GM20000 (cell line): Measurements from ENCODE around the gene MARCHF2.

ENCODE experiments used
- DNase-seq: peaks from one replicate; pipeline ENCODE4 v3.0.0; 2012; ENCODE audit warnings: low spot score
- TF ChIP-seq, protein P1 (sequence below): IDR thresholded peaks from 2 replicates; pipeline ENCODE4 v1.5.1; 2012; ENCODE audit warnings: mild to moderate bottlenecking, control low read depth; ENCODE audit errors: extremely low read depth, missing control alignments

The MARCHF2 gene

DNA sequence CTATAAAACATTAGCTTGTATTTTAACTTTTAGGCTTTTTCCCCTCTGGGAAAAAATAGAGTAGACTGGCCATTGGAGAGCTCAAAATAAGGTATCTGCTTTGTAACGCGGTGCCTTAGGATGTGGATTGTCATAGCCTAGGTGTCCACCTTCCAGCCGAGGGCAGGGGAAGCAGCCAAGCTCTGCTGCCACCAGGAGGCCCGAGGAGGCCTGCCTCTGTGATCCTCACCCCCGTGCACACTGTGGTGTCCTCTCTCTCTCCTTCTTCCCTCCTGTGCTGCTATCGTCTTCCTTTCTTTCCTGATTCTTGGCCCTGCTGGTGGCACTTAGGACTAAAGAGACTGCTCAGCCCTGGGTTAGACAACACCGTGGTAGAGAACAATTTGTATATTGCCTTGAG lies 43.0 kb downstream of the MARCHF2 start:
- DNase-seq: no peak
- TF ChIP-seq, protein P1, sequence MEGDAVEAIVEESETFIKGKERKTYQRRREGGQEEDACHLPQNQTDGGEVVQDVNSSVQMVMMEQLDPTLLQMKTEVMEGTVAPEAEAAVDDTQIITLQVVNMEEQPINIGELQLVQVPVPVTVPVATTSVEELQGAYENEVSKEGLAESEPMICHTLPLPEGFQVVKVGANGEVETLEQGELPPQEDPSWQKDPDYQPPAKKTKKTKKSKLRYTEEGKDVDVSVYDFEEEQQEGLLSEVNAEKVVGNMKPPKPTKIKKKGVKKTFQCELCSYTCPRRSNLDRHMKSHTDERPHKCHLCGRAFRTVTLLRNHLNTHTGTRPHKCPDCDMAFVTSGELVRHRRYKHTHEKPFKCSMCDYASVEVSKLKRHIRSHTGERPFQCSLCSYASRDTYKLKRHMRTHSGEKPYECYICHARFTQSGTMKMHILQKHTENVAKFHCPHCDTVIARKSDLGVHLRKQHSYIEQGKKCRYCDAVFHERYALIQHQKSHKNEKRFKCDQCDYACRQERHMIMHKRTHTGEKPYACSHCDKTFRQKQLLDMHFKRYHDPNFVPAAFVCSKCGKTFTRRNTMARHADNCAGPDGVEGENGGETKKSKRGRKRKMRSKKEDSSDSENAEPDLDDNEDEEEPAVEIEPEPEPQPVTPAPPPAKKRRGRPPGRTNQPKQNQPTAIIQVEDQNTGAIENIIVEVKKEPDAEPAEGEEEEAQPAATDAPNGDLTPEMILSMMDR: no peak

GRCh38 chr19:8457209-8457608 lies 44.1 kb downstream of the MARCHF2 start:
- TF ChIP-seq, protein P1: no peak

DNA sequence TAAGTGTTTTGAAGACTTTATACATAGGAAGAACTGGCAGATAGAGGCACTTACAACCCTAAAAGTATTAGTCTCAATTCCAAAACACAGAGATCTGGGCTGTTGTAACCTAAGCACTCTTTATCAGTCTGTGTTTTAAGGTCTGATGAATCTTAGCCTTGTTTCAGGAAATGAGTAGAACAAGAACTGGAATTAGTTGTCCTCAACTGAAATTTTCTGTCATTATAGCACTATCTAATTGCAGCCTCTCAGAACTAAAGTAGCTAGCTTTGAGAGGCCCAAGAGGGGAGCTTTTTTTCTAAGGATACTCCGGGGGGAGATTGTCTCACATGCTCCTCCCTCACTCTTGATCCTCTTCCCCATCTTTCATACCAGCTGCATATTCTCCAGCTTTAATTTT lies 44.7 kb downstream of the MARCHF2 start:
- TF ChIP-seq, protein P1: no peak
- no peak for DNase-seq

More at GRCh38 chr19:8457209-8457608, 44.1 kb downstream of the MARCHF2 start:
- no peak for DNase-seq

DNA sequence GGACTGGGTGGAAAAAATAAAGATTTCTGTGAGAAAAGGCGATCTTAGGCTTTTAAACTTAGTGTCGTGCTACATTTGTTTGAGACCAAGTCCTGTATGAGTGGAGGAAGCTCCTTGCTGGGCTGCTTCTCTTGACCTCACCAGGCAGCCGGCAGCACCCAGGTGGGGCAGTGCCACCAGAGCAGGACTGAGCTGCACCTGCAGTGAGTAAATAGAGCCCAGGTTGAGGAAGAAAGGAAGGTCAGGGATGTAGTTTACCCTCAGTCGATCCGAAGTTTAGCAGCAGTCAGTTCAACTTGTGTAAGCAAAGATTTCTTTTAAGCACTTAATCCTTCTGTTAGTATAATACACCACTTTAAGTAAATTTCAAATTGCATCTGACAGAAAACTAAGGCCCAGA lies 45.3 kb downstream of the MARCHF2 start:
- DNase-seq: no peak
- TF ChIP-seq, protein P1: no peak

GRCh38 chr19:8459095-8459494 lies 46.0 kb downstream of the MARCHF2 start:
- DNase-seq: no peak
- TF ChIP-seq, protein P1: no peak

DNA sequence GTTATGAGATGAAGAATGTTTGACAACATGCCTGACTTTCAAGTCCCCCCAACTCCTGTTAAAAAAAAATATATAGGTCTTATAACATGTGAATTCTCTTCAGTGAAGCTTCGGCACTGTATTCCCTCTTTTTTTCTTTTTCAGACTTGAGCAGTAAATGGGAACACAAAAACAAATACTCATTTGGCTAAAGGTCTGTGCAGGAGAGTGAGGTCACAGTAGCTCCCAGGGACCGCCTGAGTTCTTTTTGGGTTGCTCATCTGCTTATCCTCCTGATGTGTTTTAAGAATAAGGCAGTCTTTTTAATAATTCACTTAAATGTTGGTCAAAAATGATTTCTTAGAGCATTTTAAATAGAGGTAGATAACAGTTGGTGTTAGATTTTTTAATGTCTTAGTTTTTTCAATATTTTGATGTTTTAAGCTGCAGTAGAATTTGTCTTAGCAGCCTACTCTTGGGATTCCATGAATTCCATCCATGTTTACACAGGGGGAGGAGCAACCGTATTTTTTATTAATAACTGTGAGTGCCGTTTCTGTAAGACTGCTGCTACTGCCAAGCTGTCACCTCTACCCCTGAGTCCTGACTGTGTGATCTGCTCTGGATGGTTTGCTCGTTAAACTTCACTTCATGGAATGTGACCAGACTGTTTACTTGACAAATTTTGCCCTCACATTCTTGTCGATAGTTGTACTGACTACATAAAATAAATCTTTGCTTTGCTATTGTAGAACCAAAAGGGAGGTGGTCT lies 46.6 kb downstream of the MARCHF2 start:
- TF ChIP-seq, protein P1: no peak
- DNase-seq: no peak

GRCh38 chr19:8460516-8461298 lies 47.6 kb downstream of the MARCHF2 start:
- TF ChIP-seq, protein P1: no peak
- no peak for DNase-seq
